ENCODE results near the gene LRRTM4. TPM values are rescaled to one million over a fixed set of nuclear protein-coding genes. Genes with fewer than 3 reads are reported as not detected.
"Not testable (repeated sequence)": the region's sequence is repeated elsewhere in the genome, so short reads cannot be mapped to it uniquely, and the experiment has no call there.

The LRRTM4 gene
- total RNA-seq, 1 donor from 2014 or later: not detected

DNA sequence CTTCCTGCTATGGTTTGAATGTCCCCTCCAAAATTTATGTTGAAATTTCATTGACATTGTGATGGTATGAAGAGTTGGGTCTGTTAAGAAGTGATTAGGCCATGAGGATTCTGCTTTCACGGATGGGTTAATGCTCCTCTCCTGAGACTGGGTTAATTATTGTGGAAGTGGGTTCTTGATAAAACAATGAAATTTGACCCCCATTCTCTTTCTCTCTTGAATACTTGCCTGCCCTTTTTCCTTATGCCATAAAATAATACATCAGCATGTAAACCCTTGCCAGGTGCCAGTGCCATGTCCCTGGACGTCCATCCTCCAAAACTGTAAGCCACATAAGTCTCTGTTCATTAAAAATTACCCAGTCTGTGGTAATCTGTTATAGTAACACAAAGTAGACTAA, 352.8 kb downstream of the LRRTM4 start:
- Mint-ChIP-seq H3K27me3 (ENCODE audit: unreplicated experiment) (no peaks in the 10 kb centered on the region), H3K36me3 (ENCODE audit: unreplicated experiment) (no peaks in the 10 kb centered on the region), H3K9me3 (ENCODE audit: unreplicated experiment) (peaks cover 22% of the 10 kb centered on the region), H3K4me3 (ENCODE audit: unreplicated experiment) (no peak overlapping the region), H3K27ac (ENCODE audit: unreplicated experiment) (no peak overlapping the region), H3K4me1 (ENCODE audit: unreplicated experiment) (no peaks in the 10 kb centered on the region)
- TF ChIP-seq, protein P1, sequence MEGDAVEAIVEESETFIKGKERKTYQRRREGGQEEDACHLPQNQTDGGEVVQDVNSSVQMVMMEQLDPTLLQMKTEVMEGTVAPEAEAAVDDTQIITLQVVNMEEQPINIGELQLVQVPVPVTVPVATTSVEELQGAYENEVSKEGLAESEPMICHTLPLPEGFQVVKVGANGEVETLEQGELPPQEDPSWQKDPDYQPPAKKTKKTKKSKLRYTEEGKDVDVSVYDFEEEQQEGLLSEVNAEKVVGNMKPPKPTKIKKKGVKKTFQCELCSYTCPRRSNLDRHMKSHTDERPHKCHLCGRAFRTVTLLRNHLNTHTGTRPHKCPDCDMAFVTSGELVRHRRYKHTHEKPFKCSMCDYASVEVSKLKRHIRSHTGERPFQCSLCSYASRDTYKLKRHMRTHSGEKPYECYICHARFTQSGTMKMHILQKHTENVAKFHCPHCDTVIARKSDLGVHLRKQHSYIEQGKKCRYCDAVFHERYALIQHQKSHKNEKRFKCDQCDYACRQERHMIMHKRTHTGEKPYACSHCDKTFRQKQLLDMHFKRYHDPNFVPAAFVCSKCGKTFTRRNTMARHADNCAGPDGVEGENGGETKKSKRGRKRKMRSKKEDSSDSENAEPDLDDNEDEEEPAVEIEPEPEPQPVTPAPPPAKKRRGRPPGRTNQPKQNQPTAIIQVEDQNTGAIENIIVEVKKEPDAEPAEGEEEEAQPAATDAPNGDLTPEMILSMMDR (IDR thresholded peaks at IDR 0.05): no peak
- DNase-seq (ENCODE audit: extremely low spot score, unreplicated experiment): no peak

DNA sequence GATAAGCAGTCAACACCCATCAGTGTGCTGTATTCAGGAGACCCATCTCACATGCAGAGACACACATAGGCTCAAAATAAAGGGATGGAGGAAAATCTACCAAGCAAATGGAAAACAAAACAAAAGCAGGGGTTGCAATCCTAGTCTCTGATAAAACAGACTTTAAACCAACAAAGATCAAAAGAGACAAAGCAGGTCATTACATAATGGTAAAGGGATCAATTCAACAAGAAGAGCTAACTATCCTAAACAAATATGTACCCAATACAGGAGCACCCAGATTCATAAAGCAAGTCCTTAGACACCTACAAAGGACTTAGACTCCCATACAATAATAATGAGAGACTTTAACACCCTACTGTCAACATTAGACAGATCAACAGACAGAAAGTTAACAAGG, 358.2 kb downstream of the LRRTM4 start:
- H3K27me3 Mint-ChIP-seq (ENCODE audit: unreplicated experiment); H3K4me1 Mint-ChIP-seq (ENCODE audit: unreplicated experiment); H3K4me3 Mint-ChIP-seq (ENCODE audit: unreplicated experiment); H3K36me3 Mint-ChIP-seq (ENCODE audit: unreplicated experiment); H3K27ac Mint-ChIP-seq (ENCODE audit: unreplicated experiment); DNase-seq (ENCODE audit: extremely low spot score, unreplicated experiment): not testable (repeated sequence)
- H3K9me3 Mint-ChIP-seq (ENCODE audit: unreplicated experiment): peaks cover 28% of the 10 kb centered on the region

- TF ChIP-seq, protein P1 (IDR thresholded peaks at IDR 0.05): no peak
- DNase-seq (ENCODE audit: extremely low spot score, unreplicated experiment): no peak
- H3K27ac Mint-ChIP-seq (ENCODE audit: unreplicated experiment): no peak overlapping the region
- peaks cover 24% of the 10 kb centered on the region for H3K9me3 Mint-ChIP-seq (ENCODE audit: unreplicated experiment)
- H3K4me1 Mint-ChIP-seq (ENCODE audit: unreplicated experiment): no peaks in the 10 kb centered on the region
- no peaks in the 10 kb centered on the region for H3K36me3 Mint-ChIP-seq (ENCODE audit: unreplicated experiment)
- no peaks in the 10 kb centered on the region for H3K27me3 Mint-ChIP-seq (ENCODE audit: unreplicated experiment)
- H3K4me3 Mint-ChIP-seq (ENCODE audit: unreplicated experiment): no peak overlapping the region
These were observed 361.2 kb downstream of the LRRTM4 start for GRCh38 chr2:77161009-77161408.

DNA sequence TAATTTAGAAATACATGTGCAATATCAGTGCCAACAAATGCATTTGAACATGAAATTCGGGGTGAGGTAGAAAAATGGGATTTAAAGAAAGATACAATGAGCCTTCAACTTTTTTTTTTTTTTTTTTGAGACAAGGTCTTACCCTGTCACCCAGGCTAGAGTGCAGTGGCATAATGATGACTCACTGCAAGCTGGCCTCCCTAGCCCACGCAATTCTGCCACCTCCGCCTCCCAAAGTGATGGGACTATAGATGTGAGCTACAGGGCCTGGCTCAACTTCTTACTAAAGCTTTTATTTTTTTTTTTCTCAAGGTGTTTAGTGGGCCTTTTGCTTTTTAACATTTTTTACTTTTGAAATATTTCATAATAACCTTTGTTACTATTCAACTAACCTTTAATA, 365.6 kb downstream of the LRRTM4 start:
- Mint-ChIP-seq H3K27ac (ENCODE audit: unreplicated experiment) (no peak overlapping the region), H3K27me3 (ENCODE audit: unreplicated experiment) (no peaks in the 10 kb centered on the region), H3K4me3 (ENCODE audit: unreplicated experiment) (no peak overlapping the region), H3K4me1 (ENCODE audit: unreplicated experiment) (no peaks in the 10 kb centered on the region), H3K9me3 (ENCODE audit: unreplicated experiment) (peaks cover 11% of the 10 kb centered on the region), H3K36me3 (ENCODE audit: unreplicated experiment) (no peaks in the 10 kb centered on the region)
- TF ChIP-seq, protein P1 (IDR thresholded peaks at IDR 0.05): no peak
- DNase-seq (ENCODE audit: extremely low spot score, unreplicated experiment): no peak

GRCh38 chr2:77155511-77155910, 366.7 kb downstream of the LRRTM4 start:
- Mint-ChIP-seq H3K4me1 (ENCODE audit: unreplicated experiment) (no peaks in the 10 kb centered on the region), H3K36me3 (ENCODE audit: unreplicated experiment) (no peaks in the 10 kb centered on the region), H3K4me3 (ENCODE audit: unreplicated experiment) (no peak overlapping the region), H3K9me3 (ENCODE audit: unreplicated experiment) (peaks cover 12% of the 10 kb centered on the region), H3K27ac (ENCODE audit: unreplicated experiment) (no peak overlapping the region), H3K27me3 (ENCODE audit: unreplicated experiment) (no peaks in the 10 kb centered on the region)
- TF ChIP-seq, protein P1 (IDR thresholded peaks at IDR 0.05): no peak
- no peak for DNase-seq (ENCODE audit: extremely low spot score, unreplicated experiment)

DNA sequence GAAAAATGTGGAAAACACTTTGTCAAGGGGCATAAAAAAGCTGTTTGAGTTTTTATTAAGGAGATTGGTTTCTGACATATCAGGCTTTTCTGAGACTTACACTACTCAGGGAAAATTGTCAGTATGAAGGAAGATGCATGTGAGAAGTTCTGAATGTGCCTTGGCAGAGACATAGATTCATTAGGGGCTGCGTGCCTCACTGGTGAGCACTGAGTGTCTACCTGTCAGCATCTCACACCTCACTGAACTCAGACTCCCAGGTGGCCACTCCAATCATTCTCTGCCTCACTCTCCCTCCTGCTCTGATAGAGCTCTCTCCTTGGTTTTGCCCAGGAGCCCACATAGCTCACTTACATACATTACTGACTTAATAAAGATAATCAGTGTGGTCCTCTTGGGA, 372.6 kb downstream of the LRRTM4 start:
- H3K4me1 Mint-ChIP-seq (ENCODE audit: unreplicated experiment): no peaks in the 10 kb centered on the region
- TF ChIP-seq, protein P1 (IDR thresholded peaks at IDR 0.05): no peak
- H3K9me3 Mint-ChIP-seq (ENCODE audit: unreplicated experiment): peaks cover 18% of the 10 kb centered on the region
- no peaks in the 10 kb centered on the region for H3K36me3 Mint-ChIP-seq (ENCODE audit: unreplicated experiment)
- H3K27ac Mint-ChIP-seq (ENCODE audit: unreplicated experiment): no peak overlapping the region
- no peaks in the 10 kb centered on the region for H3K27me3 Mint-ChIP-seq (ENCODE audit: unreplicated experiment)
- no peak overlapping the region for H3K4me3 Mint-ChIP-seq (ENCODE audit: unreplicated experiment)
- no peak for DNase-seq (ENCODE audit: extremely low spot score, unreplicated experiment)

All from osteocyte (in vitro differentiated cells).